Natural killer cell (primary cell): Measurements from ENCODE around the gene CORO2B. TPM values are rescaled to one million over a fixed set of nuclear protein-coding genes. Genes with fewer than 3 reads are reported as not detected.

ENCODE experiments used
- ATAC-seq, 3 donors: fragments of 150-1000 bp in 2 of 3; fragments of 200-7000 bp in 1 of 3; cut with Tn5 transposase; 1 replicate in 1 of 3; 2 replicates in 2 of 3; pipeline ENCODE4 v1.10.0; 2021; ENCODE audit warnings: mild to moderate bottlenecking in 2 of 3, moderate library complexity in 2 of 3
- DNase-seq, 2 donors: peaks; one replicate each; pipeline versions ENCODE4 v3.0.0 to v3.0.0-alpha.2; 2013 to 2021; ENCODE audit warnings: mixed read lengths in 1 of 2
- H3K27ac ChIP-seq: one replicate; pipeline ENCODE4 v1.5.1; 2013; ENCODE audit warnings: mild to moderate bottlenecking, low read length
- H3K27me3 ChIP-seq: one replicate; pipeline ENCODE4 v1.6.1; 2013; ENCODE audit warnings: low read length; ENCODE audit not compliant: control insufficient read depth, insufficient read depth
- H3K36me3 ChIP-seq: one replicate; pipeline ENCODE4 v1.6.1; 2013; ENCODE audit warnings: low read length; ENCODE audit not compliant: control insufficient read depth, insufficient read depth
- H3K4me1 ChIP-seq: one replicate; pipeline ENCODE4 v1.6.1; 2013; ENCODE audit warnings: low read length; ENCODE audit not compliant: control insufficient read depth, insufficient read depth
- H3K4me3 ChIP-seq: one replicate; pipeline ENCODE4 v1.5.1; 2013; ENCODE audit warnings: low read length
- H3K9me3 ChIP-seq: one replicate; pipeline ENCODE4 v1.6.1; 2013; ENCODE audit warnings: low read length; ENCODE audit not compliant: control insufficient read depth, insufficient read depth
- H3K27ac Mint-ChIP-seq, 2 donors: one replicate each; pipeline ENCODE4 v1.8.0; 2022; ENCODE audit warnings: mild to moderate bottlenecking in 2 of 2, mixed read lengths in 2 of 2, moderate library complexity in 1 of 2
- H3K27me3 Mint-ChIP-seq, 2 donors: one replicate each; pipeline ENCODE4 v1.8.0; 2022; ENCODE audit warnings: low read depth in 2 of 2, mixed read lengths in 2 of 2
- H3K36me3 Mint-ChIP-seq: one replicate; pipeline ENCODE4 v1.8.0; 2022; ENCODE audit warnings: mixed read lengths
- H3K4me1 Mint-ChIP-seq, 2 donors: one replicate each; pipeline ENCODE4 v1.8.0; 2022; ENCODE audit warnings: mixed read lengths in 2 of 2
- H3K4me3 Mint-ChIP-seq: one replicate; pipeline ENCODE4 v1.8.0; 2022; ENCODE audit warnings: mild to moderate bottlenecking, moderate library complexity, mixed read lengths
- H3K9me3 Mint-ChIP-seq, 2 donors: one replicate each; pipeline ENCODE4 v1.8.0; 2022; ENCODE audit warnings: mixed read lengths in 2 of 2
- CTCF ChIP-seq: fragments of 200-600 bp; IDR thresholded peaks from one replicate; pipeline ENCODE4 v1.8.0; 2022; ENCODE audit warnings: antibody characterized with exemption
- WGBS: methylation state at CpG from one replicate; pipeline ENCODE4 v1.1.7; 2013; ENCODE audit warnings: missing lambda C conversion rate; ENCODE audit not compliant: insufficient coverage; 5-methylcytosine and 5-hydroxymethylcytosine counted together
- intact Hi-C: fragments of 100-400 bp; cut with micrococcal nuclease; formaldehyde crosslinking; loops from one replicate; pipeline ENCODE4 v1.14.2; 2022
- total RNA-seq, 4 donors: library from RNA; stranded (reverse); fragments of 120-200 nt in 1 of 4; gene quantifications; one replicate each; pipeline versions ENCODE4 v1.2.3 to v1.2.4, GENCODE V29; 2013 to 2022

The CORO2B gene
- total RNA-seq, 3 donors from 2014 or later (not counting 1 experiment from before 2014, with no cell fraction given): 0.13 TPM; not detected in 2

DNA sequence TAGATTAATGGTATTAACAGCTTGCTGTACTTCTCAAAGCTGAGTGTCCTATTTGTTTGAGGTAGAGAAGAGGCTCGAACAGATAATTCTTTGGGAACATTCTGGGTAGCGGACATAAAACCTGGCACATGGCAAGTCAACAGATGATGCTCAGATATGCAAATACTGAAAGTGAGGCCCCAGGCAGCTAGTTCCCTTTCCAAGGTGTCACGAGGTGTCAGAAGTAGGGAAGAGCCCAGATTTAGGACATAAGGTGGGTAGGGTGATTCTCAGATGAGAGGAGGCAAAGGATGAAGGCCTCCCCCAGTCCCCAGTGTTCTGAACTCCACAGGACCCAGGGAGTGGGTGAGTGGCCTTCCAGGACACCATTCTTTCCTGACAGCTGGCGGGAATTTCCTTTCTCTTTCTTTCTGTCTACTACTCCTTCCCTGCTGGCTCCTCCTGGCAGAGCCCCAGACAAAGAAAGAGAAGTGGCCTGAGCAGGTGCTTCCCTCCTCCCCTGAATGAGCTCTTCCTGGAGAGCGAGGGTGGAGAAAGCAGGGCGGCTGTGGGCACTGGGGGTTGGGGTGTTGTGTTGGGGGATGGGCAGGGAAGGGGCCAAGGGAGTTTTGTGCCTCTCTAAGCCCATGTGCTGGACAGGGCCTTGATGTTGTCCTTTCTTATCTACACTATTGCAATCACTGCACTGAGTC lies 87.5 kb downstream of the CORO2B start:
- Histone ChIP-seq H3K36me3 (no peaks in the 10 kb centered on the region), H3K27ac (no peak overlapping the region), H3K4me3 (no peak overlapping the region), H3K27me3 (no peaks in the 10 kb centered on the region), H3K9me3 (no peaks in the 10 kb centered on the region), H3K4me1 (no peaks in the 10 kb centered on the region)
- no peak for ATAC-seq
- Mint-ChIP-seq H3K36me3 (no peaks in the 10 kb centered on the region), H3K9me3 (no peaks in the 10 kb centered on the region), H3K4me3 (no peak overlapping the region), H3K27me3 (peaks cover under 1 to 4% of the 10 kb centered on the region in 2 donors), H3K4me1 (no peaks in the 10 kb centered on the region), H3K27ac (no peak overlapping the region)
- intact Hi-C loops: no loop called here
- no peak for TF ChIP-seq CTCF
- no peak for DNase-seq
- WGBS: 39% methylated on average over 3 of the region's 6 CpGs

GRCh38 chr15:68666812-68667450 lies 88.1 kb downstream of the CORO2B start:
- intact Hi-C loops: no loop called here
- Mint-ChIP-seq H3K4me3 (no peak overlapping the region), H3K9me3 (no peaks in the 10 kb centered on the region), H3K27me3 (peaks cover 7 to 8% of the 10 kb centered on the region in 2 donors), H3K4me1 (no peaks in the 10 kb centered on the region), H3K36me3 (no peaks in the 10 kb centered on the region), H3K27ac (no peak overlapping the region)
- Histone ChIP-seq H3K27me3 (no peaks in the 10 kb centered on the region), H3K27ac (no peak overlapping the region), H3K36me3 (no peaks in the 10 kb centered on the region), H3K4me1 (no peaks in the 10 kb centered on the region), H3K9me3 (no peaks in the 10 kb centered on the region), H3K4me3 (no peak overlapping the region)
- WGBS: 65% methylated on average over 12 of the region's 12 CpGs
- TF ChIP-seq CTCF: no peak
- ATAC-seq (no peak), DNase-seq (no peak)

DNA sequence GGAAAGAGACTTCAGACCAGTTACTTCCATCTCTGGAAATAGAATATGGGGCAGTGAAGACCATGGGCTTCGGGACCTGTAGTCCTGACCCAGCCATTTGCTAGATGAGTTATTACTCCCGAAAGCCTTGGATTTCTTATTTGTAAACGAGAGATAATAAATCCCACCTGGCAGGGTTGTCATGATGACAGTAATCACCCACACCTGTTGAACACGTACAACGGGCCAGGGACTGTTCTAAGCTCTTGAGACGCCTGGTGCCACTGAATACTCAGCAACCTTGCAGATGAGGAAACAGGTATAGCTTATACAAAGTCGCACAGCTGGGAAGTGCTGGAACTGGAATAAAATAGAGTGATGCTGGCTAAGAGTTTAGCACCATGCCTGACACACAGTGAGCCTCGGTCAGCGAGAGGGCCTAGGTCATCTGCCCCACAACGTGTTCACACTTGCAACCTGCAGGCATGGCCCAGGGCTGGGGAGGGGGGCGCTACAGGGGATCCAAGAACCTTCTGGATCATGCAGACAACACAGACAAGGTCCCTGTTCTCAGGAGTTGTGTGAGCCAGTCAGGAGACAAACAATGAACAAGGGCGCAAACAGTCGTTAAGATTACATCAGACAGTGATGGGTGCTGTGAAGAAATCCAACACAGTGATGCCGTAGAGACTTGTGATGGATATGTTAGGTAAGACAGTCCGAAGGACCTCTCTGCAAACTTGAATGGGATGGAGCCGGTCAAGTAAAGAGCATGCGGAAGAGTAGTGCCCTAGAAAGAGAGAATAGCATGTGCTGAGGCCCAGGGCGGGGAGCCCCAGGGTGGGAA lies 89.2 kb downstream of the CORO2B start:
- intact Hi-C loops: no loop called here
- no peaks in the 10 kb centered on the region for H3K4me1 ChIP-seq
- H3K36me3 ChIP-seq: no peaks in the 10 kb centered on the region
- no peaks in the 10 kb centered on the region for H3K36me3 Mint-ChIP-seq
- TF ChIP-seq CTCF: no peak
- H3K27ac Mint-ChIP-seq: no peak overlapping the region
- no peaks in the 10 kb centered on the region for H3K9me3 ChIP-seq
- WGBS: 90% methylated on average over 18 of the region's 18 CpGs
- no peaks in the 10 kb centered on the region for H3K9me3 Mint-ChIP-seq
- no peak for DNase-seq
- H3K27me3 Mint-ChIP-seq: peaks cover 8 to 14% of the 10 kb centered on the region in 2 donors
- no peaks in the 10 kb centered on the region for H3K27me3 ChIP-seq
- peak in 1 of 3 donors; percentile 17 for ATAC-seq
- H3K4me1 Mint-ChIP-seq: no peaks in the 10 kb centered on the region
- no peak overlapping the region for H3K4me3 Mint-ChIP-seq
- no peak overlapping the region for H3K4me3 ChIP-seq
- H3K27ac ChIP-seq: no peak overlapping the region
